ENCODE measurements around the gene OCA2. TPM values are rescaled to one million over a fixed set of nuclear protein-coding genes. Genes with fewer than 3 reads are reported as not detected.
"Not testable (repeated sequence)": the region's sequence is repeated elsewhere in the genome, so short reads cannot be mapped to it uniquely, and the experiment has no call there.

OCA2 gene
- total and polyA plus RNA-seq, 12 donors: 0.13 to 0.44 (median 0.23) TPM; not detected in 7

DNA sequence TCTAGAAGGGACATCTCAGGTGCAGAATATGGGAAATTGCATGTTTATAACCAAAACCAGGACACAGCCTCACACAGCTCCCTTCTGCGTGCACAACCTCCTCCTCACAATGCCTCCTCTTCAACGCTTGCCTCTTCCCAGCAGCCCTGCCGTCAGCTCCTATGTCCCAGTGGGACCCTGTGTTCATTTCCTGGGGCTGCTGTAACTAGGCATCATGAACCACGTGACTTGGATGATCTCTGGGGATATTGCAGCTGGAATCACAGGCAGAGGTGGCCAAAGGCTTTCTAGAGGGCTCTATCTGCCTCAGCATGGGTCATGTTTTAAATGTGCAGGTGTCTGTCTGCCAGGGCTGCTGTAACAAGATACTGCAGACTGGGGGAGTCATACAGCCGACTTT lies 375.3 kb downstream of the OCA2 start:
- 54 to 64% (median 60%) methylated on average over 5 of the region's 5 CpGs for WGBS, 4 donors
- no peak overlapping the region for H3K27ac ChIP-seq
- intact Hi-C loops (cut with DNase I): no loop called here
- DNase-seq: no peak
- TF ChIP-seq, protein P1, sequence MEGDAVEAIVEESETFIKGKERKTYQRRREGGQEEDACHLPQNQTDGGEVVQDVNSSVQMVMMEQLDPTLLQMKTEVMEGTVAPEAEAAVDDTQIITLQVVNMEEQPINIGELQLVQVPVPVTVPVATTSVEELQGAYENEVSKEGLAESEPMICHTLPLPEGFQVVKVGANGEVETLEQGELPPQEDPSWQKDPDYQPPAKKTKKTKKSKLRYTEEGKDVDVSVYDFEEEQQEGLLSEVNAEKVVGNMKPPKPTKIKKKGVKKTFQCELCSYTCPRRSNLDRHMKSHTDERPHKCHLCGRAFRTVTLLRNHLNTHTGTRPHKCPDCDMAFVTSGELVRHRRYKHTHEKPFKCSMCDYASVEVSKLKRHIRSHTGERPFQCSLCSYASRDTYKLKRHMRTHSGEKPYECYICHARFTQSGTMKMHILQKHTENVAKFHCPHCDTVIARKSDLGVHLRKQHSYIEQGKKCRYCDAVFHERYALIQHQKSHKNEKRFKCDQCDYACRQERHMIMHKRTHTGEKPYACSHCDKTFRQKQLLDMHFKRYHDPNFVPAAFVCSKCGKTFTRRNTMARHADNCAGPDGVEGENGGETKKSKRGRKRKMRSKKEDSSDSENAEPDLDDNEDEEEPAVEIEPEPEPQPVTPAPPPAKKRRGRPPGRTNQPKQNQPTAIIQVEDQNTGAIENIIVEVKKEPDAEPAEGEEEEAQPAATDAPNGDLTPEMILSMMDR (IDR thresholded peaks at IDR 0.05): no peak
- TF ChIP-seq POLR2A (IDR thresholded peaks at IDR 0.05): no peak
- H3K9me3 ChIP-seq (replicated peaks in 1 of 3): no peaks in the 10 kb centered on the region
- no peaks in the 10 kb centered on the region for H3K27me3 ChIP-seq
- H3K4me1 ChIP-seq (replicated peaks in 1 of 2): no peaks in the 10 kb centered on the region
- H3K36me3 ChIP-seq (replicated peaks in 1 of 2): no peaks in the 10 kb centered on the region
- no peak overlapping the region for H3K4me3 ChIP-seq

DNA sequence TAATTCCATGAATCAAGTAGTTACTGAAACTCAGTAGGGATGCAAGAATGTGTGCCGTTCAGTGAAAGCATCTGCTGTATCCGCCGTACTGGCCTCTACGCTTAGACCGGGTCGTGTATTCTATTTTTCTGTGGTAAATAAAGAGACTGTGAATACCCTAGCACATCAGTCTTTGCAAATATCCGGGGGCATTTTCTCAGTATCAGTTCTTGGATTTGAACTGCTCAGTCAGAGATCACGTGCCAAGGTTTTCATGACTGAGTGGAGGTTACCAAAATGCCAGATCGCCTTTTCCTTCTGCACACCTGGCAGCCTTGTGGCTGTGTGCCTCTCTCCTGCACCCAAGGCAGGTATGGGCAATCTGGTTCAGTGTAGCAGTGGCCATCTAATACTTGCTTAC lies 377.0 kb downstream of the OCA2 start:
- H3K4me3 ChIP-seq: no peak overlapping the region
- DNase-seq: no peak
- no peaks in the 10 kb centered on the region for H3K9me3 ChIP-seq (replicated peaks in 1 of 3)
- TF ChIP-seq POLR2A (IDR thresholded peaks at IDR 0.05): no peak
- TF ChIP-seq, protein P1 (IDR thresholded peaks at IDR 0.05): no peak
- H3K27me3 ChIP-seq: no peaks in the 10 kb centered on the region
- H3K36me3 ChIP-seq (replicated peaks in 1 of 2): no peaks in the 10 kb centered on the region
- intact Hi-C loops (cut with DNase I): no loop called here
- no peak overlapping the region for H3K27ac ChIP-seq
- WGBS, 4 donors: 74 to 80% (median 78%) methylated on average over 9 of the region's 9 CpGs
- H3K4me1 ChIP-seq (replicated peaks in 1 of 2): no peaks in the 10 kb centered on the region

DNA sequence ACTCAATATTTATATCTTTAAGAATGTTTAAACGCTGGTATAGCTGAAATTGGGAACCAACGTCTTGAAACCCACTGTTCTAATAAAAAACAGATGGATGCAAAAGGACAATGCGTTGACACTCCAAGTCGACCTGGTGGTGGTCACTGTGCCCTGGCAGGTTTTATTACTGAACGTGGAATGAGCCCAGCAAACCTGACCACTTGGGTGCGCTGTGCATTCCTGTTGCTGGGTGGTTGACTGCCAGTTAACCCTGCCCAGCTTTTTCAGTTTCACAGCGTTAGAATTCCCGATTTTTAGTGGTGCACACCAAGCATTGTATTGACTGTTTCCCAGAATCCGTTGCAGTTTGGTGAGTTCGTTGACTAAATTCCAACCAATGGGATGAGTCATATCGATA lies 384.4 kb downstream of the OCA2 start:
- TF ChIP-seq, protein P1 (IDR thresholded peaks at IDR 0.05): no peak
- TF ChIP-seq POLR2A (IDR thresholded peaks at IDR 0.05): no peak
- Histone ChIP-seq H3K36me3 (replicated peaks in 1 of 2) (no peaks in the 10 kb centered on the region), H3K27ac (no peak overlapping the region), H3K4me1 (replicated peaks in 1 of 2) (no peaks in the 10 kb centered on the region), H3K9me3 (replicated peaks in 1 of 3) (no peaks in the 10 kb centered on the region), H3K4me3 (no peak overlapping the region), H3K27me3 (no peaks in the 10 kb centered on the region)
- DNase-seq: no peak
- 79 to 81% (median 80%) methylated on average over 11 of the region's 11 CpGs for WGBS, 4 donors
- intact Hi-C loops (cut with DNase I): no loop called here

GRCh38 chr15:27713850-27714249 lies 385.3 kb downstream of the OCA2 start:
- H3K27me3 ChIP-seq; H3K9me3 ChIP-seq (replicated peaks in 1 of 3); H3K4me1 ChIP-seq (replicated peaks in 1 of 2); intact Hi-C loops (cut with DNase I); DNase-seq; H3K36me3 ChIP-seq (replicated peaks in 1 of 2); H3K4me3 ChIP-seq; H3K27ac ChIP-seq: not testable (repeated sequence)
- 80 to 84% (median 82%) methylated on average over 9 of the region's 9 CpGs for WGBS, 4 donors

- H3K9me3 ChIP-seq (replicated peaks in 1 of 3): no peaks in the 10 kb centered on the region
- 57 to 79% (median 76%) methylated on average over 2 of the region's 2 CpGs for WGBS, 4 donors
- TF ChIP-seq, protein P1 (IDR thresholded peaks at IDR 0.05): no peak
- TF ChIP-seq POLR2A (IDR thresholded peaks at IDR 0.05): no peak
- no peaks in the 10 kb centered on the region for H3K36me3 ChIP-seq (replicated peaks in 1 of 2)
- no peak for DNase-seq
- no peak overlapping the region for H3K4me3 ChIP-seq
- no peaks in the 10 kb centered on the region for H3K4me1 ChIP-seq (replicated peaks in 1 of 2)
- intact Hi-C loops (cut with DNase I): no loop called here
- H3K27me3 ChIP-seq: no peaks in the 10 kb centered on the region
- no peak overlapping the region for H3K27ac ChIP-seq
These were observed 391.9 kb downstream of the OCA2 start for GRCh38 chr15:27707257-27707656.
